Adrenal gland (tissue), 12 donors: ENCODE data around the gene CNTN4. TPM values are rescaled to one million over a fixed set of nuclear protein-coding genes. Genes with fewer than 3 reads are reported as not detected.

Experiments used
- DNase-seq, 7 donors: peaks; one replicate each; pipeline ENCODE4 v3.0.0-alpha.2; 2019 to 2020
- H3K27ac ChIP-seq, 5 donors: fragments of 200-600 bp; sonication (generic) in 4 of 5; 1 replicate in 3 of 5; 2 replicates in 2 of 5; pipeline versions ENCODE4 v1.5.1 to v1.8.0; 2016 to 2020; ENCODE audit warnings: mild to moderate bottlenecking in 1 of 5
- H3K27me3 ChIP-seq: fragments of 200-600 bp; 2 replicates; pipeline ENCODE4 v1.8.0; 2021
- H3K36me3 ChIP-seq, 2 donors: fragments of 200-600 bp; replicated peaks in 1 of 2; 1 replicate in 1 of 2; 2 replicates in 1 of 2; pipeline versions ENCODE4 v1.5.1 to v1.8.0; 2018 to 2022
- H3K4me1 ChIP-seq, 2 donors: fragments of 200-600 bp; replicated peaks in 1 of 2; 1 replicate in 1 of 2; 2 replicates in 1 of 2; pipeline versions ENCODE4 v1.5.1 to v1.8.0; 2018 to 2021
- H3K4me3 ChIP-seq, 4 donors: fragments of 200-600 bp; sonication (generic) in 3 of 4; one replicate each; pipeline ENCODE4 v1.5.1; 2016 to 2018
- H3K9me3 ChIP-seq, 3 donors: fragments of 200-600 bp; sonication (generic) in 1 of 3; replicated peaks in 1 of 3; 1 replicate in 2 of 3; 2 replicates in 1 of 3; pipeline versions ENCODE4 v1.5.1 to v1.8.0; 2016 to 2021
- CTCF ChIP-seq, 6 experiments: fragments of 450-650 bp in 4 of 6; fragments of 200-600 bp in 2 of 6; sonication (generic) in 1 of 6; IDR thresholded peaks; 1 replicate in 5 of 6; 2 replicates in 1 of 6; pipeline versions ENCODE4 v1.5.1 to v1.8.0; 2016 to 2021; ENCODE audit warnings: antibody characterized with exemption in 6 of 6, mild to moderate bottlenecking in 2 of 6, moderate library complexity in 1 of 6
- POLR2A ChIP-seq, 2 donors: fragments of 450-650 bp; IDR thresholded peaks; one replicate each; pipeline ENCODE4 v1.6.1; 2017; ENCODE audit warnings: antibody characterized with exemption in 2 of 2, mild to moderate bottlenecking in 2 of 2, moderate library complexity in 1 of 2
- WGBS, 4 donors: extraction: QIAGEN DNeasy Blood & Tissue Kit in 2 of 4; methylation state at CpG; one replicate each; pipeline versions ENCODE4 v1.1.5 to v1.1.7; 2013 to 2017; 5-methylcytosine and 5-hydroxymethylcytosine counted together
- intact Hi-C, 2 donors: fragments of 100-400 bp; cut with DNase I; formaldehyde crosslinking; loops; one replicate each; pipeline versions ENCODE4 v1.14.1 to v1.15.0; 2022 to 2023
- polyA plus RNA-seq, 3 donors: library from polyadenylated mRNA; stranded (reverse); fragments of 200-250 nt in 2 of 3; fragments of 350-450 nt in 1 of 3; fragmentation: Illumina TruSeq in 1 of 3; extraction: RNeasy Lipid Tissue Mini Kit (QIAGEN cat#74804) in 1 of 3; gene quantifications; one replicate each; pipeline ENCODE4 v1.2.3, GENCODE V29; 2013 to 2014
- total RNA-seq, 9 donors: library from RNA; depleted of rRNA in 4 of 9; stranded (reverse); fragments of >200 nt in 4 of 9; fragments of 120-200 nt in 1 of 9; fragmentation: NEBNext Ultra II Directional in 1 of 9; extraction: Animal tissue kit (Norgen Biotek cat#: 25700) in 1 of 9; gene quantifications; one replicate each; pipeline versions ENCODE4 v1.1.0 to v1.2.4, GENCODE V29; 2013 to 2023
- donor health status: healthy with polysubstance abuse.
- donor health status: Bipolar disorder and iron deficiency.
- donor health status: DM: yes; HTN: yes; CAD: no.
- donor health status: DM: no; HTN: no; CAD: no.
- donor health status: DM: no; HTN: no; CAD: no.
- donor health status: DM: yes; HTN: yes; CAD: no.

The CNTN4 gene
- total and polyA plus RNA-seq, 12 donors: 0.17 to 9.2 (median 1.6) TPM

GRCh38 chr3:2420919-2421318, 322.3 kb downstream of the CNTN4 start:
- Histone ChIP-seq H3K27ac (no peak overlapping the region), H3K27me3 (no peaks in the 10 kb centered on the region), H3K4me3 (no peak overlapping the region), H3K9me3 (no peaks in the 10 kb centered on the region), H3K4me1 (no peaks in the 10 kb centered on the region), H3K36me3 (no peaks in the 10 kb centered on the region)
- TF ChIP-seq CTCF (IDR thresholded peaks at IDR 0.05): no peak
- no peak for TF ChIP-seq POLR2A (IDR thresholded peaks at IDR 0.05)
- 57 to 61% (median 60%) methylated on average over 3 of the region's 3 CpGs for WGBS, 4 donors
- no peak for DNase-seq
- intact Hi-C loops: no loop called here

GRCh38 chr3:2423143-2423542, 324.5 kb downstream of the CNTN4 start:
- DNase-seq: no peak
- H3K36me3 ChIP-seq: no peaks in the 10 kb centered on the region
- no peaks in the 10 kb centered on the region for H3K9me3 ChIP-seq
- H3K4me1 ChIP-seq: no peaks in the 10 kb centered on the region
- H3K27ac ChIP-seq: no peak overlapping the region
- 66 to 87% (median 75%) methylated on average over 3 of the region's 3 CpGs for WGBS, 4 donors
- H3K4me3 ChIP-seq: no peak overlapping the region
- TF ChIP-seq CTCF (IDR thresholded peaks at IDR 0.05): no peak
- no peak for TF ChIP-seq POLR2A (IDR thresholded peaks at IDR 0.05)
- intact Hi-C loops: no loop called here
- no peaks in the 10 kb centered on the region for H3K27me3 ChIP-seq

- H3K4me3 ChIP-seq: no peak overlapping the region
- TF ChIP-seq POLR2A (IDR thresholded peaks at IDR 0.05) (no peak), CTCF (IDR thresholded peaks at IDR 0.05) (no peak)
- no peaks in the 10 kb centered on the region for H3K27me3 ChIP-seq
- no peak overlapping the region for H3K27ac ChIP-seq
- no peak for DNase-seq
- no peaks in the 10 kb centered on the region for H3K9me3 ChIP-seq
- intact Hi-C loops: no loop called here
- 45 to 59% (median 50%) methylated on average over 3 of the region's 3 CpGs for WGBS, 4 donors
- no peaks in the 10 kb centered on the region for H3K36me3 ChIP-seq
- H3K4me1 ChIP-seq: no peaks in the 10 kb centered on the region
Observed at GRCh38 chr3:2441558-2441957, 342.9 kb downstream of the CNTN4 start.

- Histone ChIP-seq H3K4me3 (no peak overlapping the region), H3K9me3 (no peaks in the 10 kb centered on the region), H3K27me3 (no peaks in the 10 kb centered on the region), H3K27ac (no peak overlapping the region), H3K4me1 (no peaks in the 10 kb centered on the region), H3K36me3 (no peaks in the 10 kb centered on the region)
- intact Hi-C loops: no loop called here
- DNase-seq: no peak
- no peak for TF ChIP-seq POLR2A (IDR thresholded peaks at IDR 0.05)
- TF ChIP-seq CTCF (IDR thresholded peaks at IDR 0.05): no peak
- WGBS, 4 donors: 63 to 82% (median 71%) methylated on average over 3 of the region's 3 CpGs
Observed at GRCh38 chr3:2446146-2446545, 347.5 kb downstream of the CNTN4 start.
